Ishikawa (cell line): ENCODE data around the gene CUL9.

Experiments used
- CEBPB ChIP-seq: IDR thresholded peaks from 2 replicates; pipeline ENCODE4 v1.6.1; 2012
- CREB1 ChIP-seq: IDR thresholded peaks from 2 replicates; pipeline ENCODE4 v1.6.1; 2012; ENCODE audit warnings: low read depth
- EGR1 ChIP-seq: IDR thresholded peaks from 2 replicates; pipeline ENCODE4 v1.6.1; 2012
- EP300 ChIP-seq: IDR thresholded peaks from 2 replicates; pipeline ENCODE4 v1.6.1; 2012; ENCODE audit warnings: borderline replicate concordance
- FOXM1 ChIP-seq: IDR thresholded peaks from 2 replicates; pipeline ENCODE4 v1.6.1; 2012; ENCODE audit warnings: low read depth, borderline replicate concordance
- MAX ChIP-seq: IDR thresholded peaks from 2 replicates; pipeline ENCODE4 v1.6.1; 2012
- NFIC ChIP-seq: IDR thresholded peaks from 2 replicates; pipeline ENCODE4 v1.6.1; 2012
- RAD21 ChIP-seq: IDR thresholded peaks from 2 replicates; pipeline ENCODE4 v1.6.1; 2012; ENCODE audit warnings: low read depth
- REST ChIP-seq: IDR thresholded peaks from 2 replicates; pipeline ENCODE4 v1.6.1; 2012; ENCODE audit warnings: low read depth, mild to moderate bottlenecking
- TAF1 ChIP-seq: IDR thresholded peaks from 2 replicates; pipeline ENCODE4 v1.6.1; 2012; ENCODE audit warnings: low read depth, mild to moderate bottlenecking
- TCF12 ChIP-seq: IDR thresholded peaks from 2 replicates; pipeline ENCODE4 v1.6.1; 2012; ENCODE audit warnings: low read depth
- TEAD4 ChIP-seq: IDR thresholded peaks from 2 replicates; pipeline ENCODE4 v1.6.1; 2012
- USF1 ChIP-seq: IDR thresholded peaks from 2 replicates; pipeline ENCODE4 v1.6.1; 2012
- YY1 ChIP-seq: IDR thresholded peaks from 2 replicates; pipeline ENCODE4 v1.6.1; 2012; ENCODE audit warnings: low read depth
- ZBTB7A ChIP-seq: IDR thresholded peaks from 2 replicates; pipeline ENCODE4 v1.6.1; 2012; ENCODE audit warnings: low read depth

Gene CUL9

GRCh38 chr6:43223175-43223574 lies 41.2 kb downstream of the CUL9 start:
- TF ChIP-seq ZBTB7A: no peak

GRCh38 chr6:43226192-43226851 lies 44.3 kb downstream of the CUL9 start:
- no peak for TF ChIP-seq MAX
- TF ChIP-seq USF1: no peak
- TF ChIP-seq CREB1: no peak
- no peak for TF ChIP-seq TCF12
- TF ChIP-seq RAD21: no peak

GRCh38 chr6:43228951-43229802 lies 47.2 kb downstream of the CUL9 start, which contains the start of gene DNPH1:
TSS of gene DNPH1 (minus strand) at chr6:43229481. CDS start at chr6:43229456, 25 bp downstream.
- TF ChIP-seq TAF1: peak; percentile 63; the same call in 1 of the 2 replicates
- no peak for TF ChIP-seq NFIC
- peak; percentile 90 for TF ChIP-seq MAX
- TF ChIP-seq TCF12: peak; percentile 17; the same call in 1 of the 2 replicates
- TF ChIP-seq YY1: peak; percentile 87
- no peak for TF ChIP-seq CEBPB
- TF ChIP-seq EGR1: peak; percentile 31; the same call in 1 of the 2 replicates
- TF ChIP-seq USF1: peak; percentile 98
- TF ChIP-seq EP300: no peak
- no peak for TF ChIP-seq ZBTB7A
- no peak for TF ChIP-seq CREB1
- no peak for TF ChIP-seq TEAD4
- TF ChIP-seq RAD21: peak; percentile 38; the same call in 1 of the 2 replicates
- TF ChIP-seq REST: no peak
- no peak for TF ChIP-seq FOXM1

- TF ChIP-seq CREB1: no peak
- TF ChIP-seq TEAD4: no peak
- no peak for TF ChIP-seq USF1
- TF ChIP-seq EP300: no peak
- no peak for TF ChIP-seq MAX
- TF ChIP-seq ZBTB7A: no peak
- TF ChIP-seq FOXM1: no peak
- no peak for TF ChIP-seq YY1
- no peak for TF ChIP-seq REST
- TF ChIP-seq CEBPB: no peak
- TF ChIP-seq TCF12: no peak
- no peak for TF ChIP-seq NFIC
- TF ChIP-seq TAF1: no peak
- no peak for TF ChIP-seq RAD21
- TF ChIP-seq EGR1: no peak
These were observed 48.0 kb downstream of the CUL9 start for GRCh38 chr6:43229803-43230620.
